HK-2 (cell line): Measurements from ENCODE around the gene ARHGAP15.

Experiments
- DNase-seq: peaks from one replicate; pipeline ENCODE4 v3.0.0-alpha.2; 2018; ENCODE audit not compliant: unreplicated experiment

Gene ARHGAP15

DNA sequence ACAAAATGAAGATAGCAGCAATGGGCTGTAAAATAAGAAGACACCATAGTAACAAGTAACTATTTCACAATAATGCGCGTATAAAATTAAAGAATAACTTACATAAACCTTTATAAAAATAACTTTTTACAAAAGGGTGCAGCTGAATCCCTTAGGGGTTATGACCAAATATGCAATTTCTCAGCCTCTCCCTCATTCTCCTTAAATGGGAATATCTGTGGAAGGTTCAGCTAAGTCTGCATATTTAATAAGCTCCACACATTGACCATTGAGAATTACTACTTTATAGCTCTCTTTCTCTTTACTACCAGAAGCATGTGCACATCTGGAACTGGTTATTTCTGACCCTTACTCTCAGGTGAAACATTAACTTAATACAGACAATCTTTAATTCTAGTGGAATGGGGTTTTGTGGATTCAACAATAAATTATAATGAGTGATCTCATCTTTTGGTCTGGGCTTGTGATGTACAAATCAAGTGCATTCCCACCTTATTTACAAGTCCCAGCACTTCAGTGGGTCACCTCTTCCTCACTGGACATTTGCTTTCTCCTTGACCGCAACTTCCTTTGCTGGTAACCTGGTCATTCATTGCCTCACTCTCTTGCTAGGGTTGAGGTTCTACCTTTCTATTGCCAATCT is 15.7 kb downstream of the ARHGAP15 start:
- DNase-seq = no peak

DNA sequence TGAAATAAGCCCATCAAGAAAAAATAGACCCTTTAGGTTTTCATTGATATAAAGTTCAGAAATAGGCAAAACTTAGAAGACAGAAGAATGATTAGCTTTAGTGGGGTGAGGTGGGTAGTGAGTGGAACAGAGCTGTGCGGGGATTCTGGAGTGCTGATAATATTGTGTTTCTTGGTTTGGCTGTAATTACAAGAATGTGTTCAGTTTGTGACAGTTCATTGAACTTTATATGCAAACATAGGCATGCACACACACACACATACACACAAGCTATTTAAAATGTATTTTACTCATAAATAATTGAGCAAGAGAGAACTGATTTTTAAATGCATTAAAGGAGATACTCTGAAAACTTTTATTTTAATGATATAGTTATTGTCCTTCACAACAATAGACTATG is 17.1 kb downstream of the ARHGAP15 start:
- no peak for DNase-seq

DNA sequence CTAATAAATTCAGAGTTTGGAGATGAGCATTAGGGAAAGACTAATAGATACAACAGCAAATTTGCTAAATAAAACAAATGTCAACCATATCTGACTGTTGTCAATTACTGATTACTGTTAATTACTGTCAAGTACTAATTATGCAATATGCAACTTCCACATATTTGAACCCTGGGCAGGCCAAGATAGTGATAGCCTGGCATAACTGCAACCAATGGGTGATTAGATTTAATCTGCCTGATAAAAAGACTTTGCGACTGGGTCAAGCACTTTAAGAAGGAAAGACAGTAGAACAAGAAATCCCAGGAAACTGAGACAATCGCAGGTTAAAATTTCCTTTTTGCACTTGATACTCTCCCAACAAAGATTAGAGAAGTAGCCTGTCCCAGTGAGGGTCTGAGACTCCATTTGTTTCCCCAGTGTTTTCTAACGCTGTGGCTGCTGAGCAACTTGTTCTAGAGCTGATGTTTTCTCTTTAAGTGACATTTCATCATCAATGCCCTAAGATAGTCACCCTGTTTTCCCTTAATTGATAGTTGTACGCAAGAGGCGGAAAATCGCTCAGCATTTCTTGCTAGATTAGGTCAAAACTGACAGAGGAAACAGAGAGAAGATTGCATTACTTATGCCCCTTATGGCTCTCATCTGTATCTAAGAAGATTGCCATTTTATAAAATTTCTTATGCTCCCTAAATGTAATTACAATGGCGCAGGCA is 17.8 kb downstream of the ARHGAP15 start:
- DNase-seq = no peak

DNA sequence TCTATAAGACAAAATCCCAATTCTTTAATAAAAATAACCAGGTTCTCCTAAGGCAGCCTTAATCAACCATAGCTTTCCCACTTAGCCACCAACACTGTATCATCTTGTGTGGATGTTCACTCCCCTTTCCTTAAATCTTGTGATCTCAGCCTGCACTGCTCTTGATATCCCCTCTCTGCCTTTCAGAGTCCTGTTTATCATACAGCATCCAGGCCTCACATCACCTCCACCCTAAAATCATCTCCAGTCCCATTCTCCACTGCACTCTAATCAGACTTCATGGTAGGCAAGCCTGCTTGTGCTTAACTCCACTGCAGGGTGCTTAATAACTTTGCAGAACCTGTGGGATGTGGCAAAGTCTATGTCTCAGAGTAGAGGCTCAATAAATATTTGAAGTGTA is 18.8 kb downstream of the ARHGAP15 start:
- no peak for DNase-seq

DNA sequence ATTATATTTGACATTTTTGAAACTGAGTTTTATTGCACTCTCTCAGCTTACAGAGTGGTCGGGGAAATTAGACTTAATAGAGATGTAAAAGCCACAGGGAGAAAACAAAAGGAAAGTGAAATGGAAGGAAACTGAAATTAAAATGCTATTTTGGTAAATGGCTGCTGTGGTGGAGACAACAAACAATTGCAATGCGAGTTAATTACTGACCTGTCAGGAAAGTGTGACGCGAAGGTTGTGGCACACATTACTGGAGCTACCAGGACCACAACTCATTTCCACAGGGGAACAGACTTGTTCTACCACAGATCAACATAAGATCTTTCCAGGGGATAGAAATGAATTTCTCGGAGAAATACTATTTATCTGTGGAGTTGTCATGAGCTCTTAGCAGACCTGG is 19.5 kb downstream of the ARHGAP15 start:
- no peak for DNase-seq

DNA sequence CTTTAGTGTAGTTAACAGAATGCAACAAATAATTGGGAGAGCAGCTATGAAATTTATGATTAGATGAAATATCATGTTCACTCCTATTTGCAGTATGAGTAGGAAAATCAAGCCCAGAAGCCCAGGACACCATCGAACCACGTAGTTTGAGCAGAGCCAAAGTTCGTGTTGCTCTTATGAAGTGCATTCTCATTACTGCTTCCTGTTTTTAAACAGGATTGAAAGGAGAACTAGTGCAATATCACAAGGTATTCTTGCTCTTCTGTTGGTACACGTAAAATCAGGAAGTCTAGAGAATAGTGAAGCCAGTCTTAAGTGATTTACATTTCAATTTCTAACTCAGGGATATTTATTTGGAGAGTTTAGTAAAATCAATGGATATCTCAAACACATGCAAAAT is 21.1 kb downstream of the ARHGAP15 start:
- no peak for DNase-seq

DNA sequence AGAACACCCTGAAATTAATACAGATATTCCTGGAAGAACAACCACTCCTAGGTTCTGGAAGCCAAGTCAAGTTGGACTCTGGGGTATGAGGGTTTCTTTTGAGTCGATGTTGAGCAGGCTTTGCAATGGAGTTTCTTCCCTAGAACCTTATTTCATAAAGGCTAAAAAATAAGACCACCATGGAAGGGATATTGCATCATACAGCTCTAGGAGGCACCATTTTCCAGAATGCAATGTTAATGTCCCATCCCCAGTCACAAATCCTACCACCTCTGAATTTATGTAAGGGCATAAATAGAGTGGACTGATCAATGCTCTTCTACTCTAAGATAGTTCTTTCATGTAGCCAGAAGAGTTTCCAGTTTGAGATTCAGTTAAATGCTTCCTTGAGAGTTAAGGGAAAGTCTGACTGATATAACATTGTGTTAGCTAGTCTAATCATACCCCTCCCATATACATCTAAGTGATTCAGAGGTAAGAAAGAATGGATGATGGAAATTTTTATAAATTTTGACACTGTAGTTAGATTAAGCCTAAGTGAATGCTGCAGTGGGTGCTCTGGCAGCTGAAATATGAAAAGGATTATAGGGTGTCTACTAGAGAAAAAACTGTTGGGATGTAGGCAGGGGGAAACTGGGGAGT is 22.0 kb downstream of the ARHGAP15 start:
- DNase-seq = no peak

DNA sequence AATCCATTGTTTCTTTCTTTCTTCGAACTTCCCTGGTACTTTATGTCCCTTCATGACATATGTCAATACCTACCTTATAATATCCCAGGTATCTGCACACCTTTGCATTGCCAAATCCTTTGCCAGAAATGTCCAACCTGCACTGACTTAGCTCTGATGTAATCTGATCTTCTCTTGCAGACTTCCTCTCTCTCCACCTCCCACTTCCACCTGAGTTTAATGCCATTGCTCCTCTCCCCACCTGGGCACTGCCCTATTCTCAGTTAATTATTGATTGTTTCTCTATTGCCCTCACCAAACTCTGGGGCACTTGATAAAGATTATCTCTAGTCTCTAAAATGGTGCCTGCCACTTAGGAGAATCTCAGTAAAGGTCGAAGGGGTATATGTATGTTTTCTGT is 23.0 kb downstream of the ARHGAP15 start:
- DNase-seq = no peak

DNA sequence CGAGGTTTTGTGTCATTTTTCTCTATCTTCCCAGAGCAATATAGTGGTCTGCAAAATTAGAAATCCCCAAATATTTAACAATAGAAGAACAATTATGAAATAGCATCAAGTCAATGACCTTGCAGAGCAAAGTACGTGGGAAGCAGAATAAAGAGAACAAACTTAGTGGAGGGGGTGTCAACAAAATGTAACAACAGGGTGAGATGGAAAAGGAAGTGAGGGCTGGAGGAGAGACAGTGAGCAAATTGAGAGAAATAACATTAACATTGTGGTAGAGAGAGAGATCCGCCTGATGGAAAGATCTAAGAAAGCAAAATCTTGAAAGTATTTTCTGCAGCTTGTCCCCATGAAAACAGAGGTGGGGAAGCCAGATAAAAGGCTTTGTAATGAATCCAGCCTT is 23.4 kb downstream of the ARHGAP15 start:
- no peak for DNase-seq

DNA sequence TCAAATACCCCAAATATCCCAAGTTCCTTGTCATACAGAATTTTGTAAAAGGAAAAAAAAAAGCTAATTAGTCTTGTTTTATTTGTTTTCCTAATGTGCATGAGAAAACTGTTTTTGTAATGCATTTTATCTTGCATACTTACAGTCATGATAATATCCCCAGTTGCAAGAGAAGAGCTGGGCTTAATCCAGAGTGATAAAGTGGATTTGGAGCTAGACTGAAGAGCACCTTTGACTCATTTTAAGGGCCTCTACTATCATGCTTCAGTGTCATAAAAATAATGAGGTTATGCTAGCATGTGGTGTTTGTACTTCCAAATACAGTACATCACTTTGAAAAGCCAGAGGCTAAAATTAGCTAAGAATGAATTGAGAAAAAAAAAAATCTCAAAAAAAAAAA is 26.4 kb downstream of the ARHGAP15 start:
- no peak for DNase-seq

DNA sequence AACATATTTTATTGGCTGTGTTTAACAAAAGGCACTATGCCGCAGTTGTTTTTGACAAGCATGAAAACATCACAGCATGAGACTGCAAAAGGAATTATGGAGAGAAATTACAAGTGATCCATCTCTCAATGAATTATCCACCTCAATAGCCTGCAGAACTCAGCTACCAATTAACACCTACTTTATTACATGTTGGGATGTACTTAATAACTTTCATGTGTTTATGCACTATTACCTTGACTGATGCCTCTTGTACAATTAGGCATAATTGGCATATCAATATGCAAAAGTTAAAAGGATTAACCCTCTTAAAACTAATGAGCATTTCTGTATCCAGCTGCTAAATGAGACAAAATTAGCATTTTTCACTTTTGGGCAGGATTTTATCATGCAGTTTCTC is 27.8 kb downstream of the ARHGAP15 start:
- no peak for DNase-seq

DNA sequence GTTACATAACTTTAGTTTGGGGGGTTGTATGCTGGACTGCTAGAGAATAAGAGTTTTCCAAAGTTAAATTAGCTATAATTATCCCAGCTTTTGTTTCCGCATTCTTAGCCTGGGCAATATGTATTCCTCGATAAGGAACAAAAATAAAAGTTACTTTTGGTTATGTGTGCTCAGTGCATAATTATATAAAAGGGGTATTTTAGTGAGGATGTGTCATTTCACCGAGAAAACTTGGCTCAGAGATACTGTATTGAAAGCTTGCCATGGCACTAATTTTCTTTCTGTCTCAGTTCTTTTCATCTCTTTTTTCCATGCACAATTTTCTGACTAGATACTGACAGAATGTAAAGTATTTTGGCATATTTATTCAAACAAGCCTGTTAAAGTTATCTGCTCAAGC is 28.2 kb downstream of the ARHGAP15 start:
- DNase-seq = no peak

DNA sequence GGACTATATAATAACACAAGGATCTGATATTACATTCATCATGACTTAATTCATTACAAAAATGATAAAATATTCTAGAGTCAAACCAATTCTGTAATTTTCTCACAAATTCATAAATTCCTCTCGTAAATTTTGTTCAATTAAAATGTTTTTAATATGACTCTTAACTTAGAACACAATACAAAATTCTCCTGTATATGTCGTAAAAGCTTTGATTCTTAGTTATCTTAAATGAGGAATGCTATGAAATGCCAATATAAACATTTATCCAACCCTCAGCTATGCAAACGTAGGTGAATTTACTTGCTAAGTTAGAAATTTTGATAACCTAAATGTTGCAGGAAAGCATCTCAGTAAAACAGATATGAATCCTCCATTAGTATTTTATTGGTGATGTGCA is 28.9 kb downstream of the ARHGAP15 start:
- DNase-seq = no peak

DNA sequence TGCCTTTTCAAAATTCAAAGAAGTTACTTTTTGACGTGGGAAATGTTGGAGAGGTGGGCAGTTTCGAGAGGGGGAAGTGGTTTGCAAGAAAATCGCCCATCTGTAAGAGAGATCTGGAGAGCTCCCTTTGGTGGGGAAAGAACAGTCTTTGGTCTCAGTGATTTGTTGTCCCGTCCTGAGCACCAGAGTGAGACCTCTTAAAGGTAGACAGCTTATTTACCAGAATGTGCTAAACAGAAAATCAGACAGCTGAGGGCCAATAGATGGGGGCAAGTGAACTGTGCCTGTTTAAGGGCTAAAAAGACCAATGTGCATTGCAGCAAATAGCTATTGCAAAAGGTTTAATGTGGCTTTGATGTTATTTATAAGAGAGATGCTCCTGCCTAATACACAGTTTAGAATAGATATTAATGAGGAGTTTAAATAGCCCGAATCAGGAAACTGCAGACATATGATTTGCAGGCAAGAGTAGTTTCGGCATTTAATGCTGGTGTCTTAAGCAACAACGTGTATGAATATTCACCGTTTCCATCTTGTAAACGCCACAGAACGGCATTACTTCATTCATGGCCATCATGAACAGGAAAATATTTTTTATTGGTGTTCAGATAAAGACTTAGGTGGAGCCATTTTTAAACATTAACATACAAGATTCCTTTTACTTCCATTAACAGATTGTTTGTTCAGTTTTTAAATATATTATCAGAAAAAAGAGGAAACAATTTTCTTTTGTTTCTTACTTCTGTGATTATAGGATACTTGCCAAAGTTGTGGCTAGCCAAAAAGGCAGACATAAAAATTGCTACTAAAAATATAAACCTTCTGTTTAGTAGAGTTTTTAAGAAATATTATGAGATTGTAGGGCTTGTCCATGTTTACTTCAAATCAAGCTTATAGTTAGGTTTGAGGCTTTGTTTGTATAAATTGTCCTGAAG is 29.6 kb downstream of the ARHGAP15 start:
- no peak for DNase-seq

DNA sequence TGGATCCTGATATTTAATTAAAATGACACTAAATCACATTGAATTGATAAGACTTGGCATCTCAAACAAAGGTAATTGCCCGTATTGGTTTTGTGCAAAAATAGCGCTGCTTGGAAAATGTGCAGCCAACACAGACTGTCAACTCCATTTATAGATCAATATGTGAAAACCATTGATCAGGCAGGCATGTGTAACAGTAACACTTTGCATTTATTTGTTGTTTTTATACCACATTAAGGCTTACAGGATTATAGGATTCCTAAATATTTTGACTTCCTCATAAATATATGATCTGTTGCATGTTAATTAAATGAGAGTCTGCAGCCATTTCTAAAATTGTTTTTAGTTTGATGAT is 30.2 kb downstream of the ARHGAP15 start:
- no peak for DNase-seq

DNA sequence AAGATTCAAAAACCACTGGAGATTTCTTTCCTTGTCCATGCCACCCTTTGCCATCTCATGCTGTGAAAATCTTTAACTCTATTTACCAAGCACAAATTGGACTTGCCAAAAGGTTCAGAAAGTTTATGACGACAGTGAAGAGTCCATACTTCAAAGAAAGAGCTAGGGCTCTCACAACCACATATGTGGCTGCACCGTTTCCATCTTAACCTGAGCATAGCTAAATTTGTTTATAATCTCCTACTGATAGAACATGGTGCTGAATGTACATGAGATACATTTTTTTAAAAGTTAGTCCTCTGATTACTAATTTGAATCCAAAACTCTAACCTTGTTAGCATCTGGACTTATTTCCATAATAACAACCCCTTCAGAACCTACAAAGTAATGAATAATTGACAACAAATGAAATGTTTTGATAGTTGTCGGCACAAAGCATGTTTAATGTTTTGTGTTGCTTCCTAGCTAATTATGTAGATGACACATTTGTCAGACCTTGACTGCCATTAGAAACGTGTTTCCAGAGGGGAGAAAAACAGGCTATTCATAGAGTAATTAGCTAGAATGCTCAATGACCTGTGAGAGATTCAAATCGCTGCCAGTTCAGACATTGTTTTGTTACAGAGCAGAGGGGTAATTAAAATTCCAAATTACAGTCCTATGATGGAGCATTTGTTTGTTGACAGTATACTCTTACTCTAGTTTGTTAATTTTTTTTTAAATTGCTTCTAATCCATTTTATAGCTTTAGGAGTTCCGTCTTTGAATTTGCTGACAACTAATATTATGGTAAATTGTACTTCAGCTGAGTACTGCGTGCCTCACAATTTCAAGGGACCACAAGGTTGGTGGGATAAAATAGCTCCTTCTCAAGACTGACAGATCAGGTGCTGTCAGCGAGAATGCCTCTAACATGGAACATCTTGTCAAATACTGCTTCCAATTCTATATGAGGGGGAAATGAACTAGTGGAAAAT is 31.8 kb downstream of the ARHGAP15 start:
- no peak for DNase-seq

DNA sequence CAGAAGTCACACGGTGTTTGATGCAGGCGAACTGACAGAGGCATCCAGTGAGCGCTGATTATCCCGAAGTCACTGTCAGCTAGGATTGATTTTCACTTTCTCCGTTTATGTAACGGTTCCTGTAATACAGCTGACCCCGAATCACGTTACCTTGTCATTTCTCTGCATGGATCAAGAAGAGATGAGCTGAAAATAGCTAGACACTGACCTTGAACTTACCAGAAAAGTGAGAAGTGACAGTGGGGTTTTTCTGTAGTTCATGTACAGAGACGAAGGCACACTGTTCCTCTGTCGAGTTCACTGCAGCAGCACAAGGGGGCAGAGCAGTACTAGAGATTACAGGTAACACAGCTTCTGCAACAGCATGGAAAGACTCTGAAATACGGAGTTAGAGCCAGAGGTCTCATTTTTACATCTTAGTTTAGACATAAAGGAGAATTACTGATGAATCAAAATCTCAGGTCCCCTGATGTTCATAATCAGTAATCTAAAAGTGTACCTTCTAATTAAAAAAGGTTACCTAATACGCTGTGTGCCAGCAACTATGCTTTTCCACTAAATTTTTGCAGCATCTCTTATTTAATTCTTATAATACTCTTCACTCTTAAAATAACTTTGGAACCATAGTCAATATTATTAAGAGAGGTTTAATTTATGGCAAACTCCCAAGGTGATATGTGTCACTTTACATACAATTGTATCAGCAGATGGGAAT is 33.1 kb downstream of the ARHGAP15 start:
- DNase-seq = no peak

DNA sequence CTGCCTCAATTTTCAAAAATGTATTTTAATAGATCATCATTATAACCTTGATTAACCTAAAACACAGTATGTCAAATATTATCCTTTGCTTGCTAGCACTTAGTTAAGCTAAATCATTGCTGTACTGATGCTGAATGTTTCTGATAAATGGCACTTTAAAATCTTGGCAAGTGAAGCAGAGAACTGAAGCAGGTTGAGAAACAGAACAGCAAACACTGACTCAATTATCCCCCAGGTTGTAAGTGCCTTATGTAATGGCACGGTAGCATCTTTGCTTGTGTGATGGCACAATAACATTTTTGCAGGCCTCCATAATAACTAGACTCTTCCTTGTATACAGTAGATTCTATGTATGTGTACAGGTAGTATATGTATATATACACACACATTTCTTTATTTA is 33.8 kb downstream of the ARHGAP15 start:
- no peak for DNase-seq

DNA sequence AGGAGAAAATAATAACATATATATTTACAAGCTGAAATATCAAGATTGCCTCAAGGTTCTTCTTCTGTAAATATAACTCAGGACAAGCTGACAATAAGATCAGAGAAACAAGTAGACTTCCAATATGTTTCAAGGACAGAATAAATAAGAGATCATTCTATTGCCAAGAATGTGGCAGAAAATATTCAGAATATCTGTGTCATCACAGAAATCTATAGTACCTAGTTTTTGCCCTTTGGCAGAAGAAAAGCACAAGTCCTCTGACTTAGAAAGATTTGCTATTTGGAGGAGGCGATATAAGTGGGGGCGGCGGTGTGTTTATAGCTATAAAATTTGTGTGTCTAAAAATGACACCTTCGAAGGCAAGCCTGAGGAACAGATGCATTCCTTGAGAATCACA is 34.3 kb downstream of the ARHGAP15 start:
- no peak for DNase-seq

DNA sequence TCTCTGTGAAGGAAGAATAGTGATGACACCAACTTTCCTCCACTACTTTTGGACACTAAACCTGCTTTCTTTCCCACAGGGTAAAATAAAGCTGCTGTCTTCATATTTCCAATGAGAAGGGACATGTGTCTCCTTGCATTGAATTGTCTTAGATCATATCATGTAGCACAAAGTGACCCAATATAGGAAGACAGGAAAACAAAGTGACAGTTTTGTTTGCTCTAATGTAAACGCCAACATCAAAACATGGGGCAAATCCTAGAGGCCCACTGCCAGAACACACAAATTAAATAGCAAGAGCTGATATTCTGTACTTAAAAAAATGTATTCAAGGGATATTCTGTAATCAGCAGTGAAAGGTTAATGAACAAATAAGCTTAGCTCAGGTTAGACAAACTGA is 36.1 kb downstream of the ARHGAP15 start:
- no peak for DNase-seq

DNA sequence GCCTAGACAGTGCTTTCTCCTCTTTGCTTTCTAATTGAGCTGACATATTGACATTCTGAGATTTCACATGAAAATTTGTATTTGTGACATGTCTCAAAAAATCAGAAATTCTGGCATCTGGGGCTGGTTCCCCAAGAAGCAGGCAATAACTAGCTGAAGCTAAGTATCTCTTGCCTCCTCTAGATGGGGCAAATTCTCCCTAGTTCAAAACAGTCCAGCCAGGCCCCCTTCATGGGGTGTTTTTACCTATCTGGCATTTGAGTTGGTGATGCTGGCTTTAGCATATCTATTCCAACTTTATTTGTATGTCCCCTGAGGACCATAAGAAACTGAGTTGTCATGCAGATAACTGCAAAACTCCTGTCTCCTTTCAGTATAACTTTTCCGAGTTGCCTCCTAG is 39.9 kb downstream of the ARHGAP15 start:
- DNase-seq = no peak
